Right lobe of liver (tissue), 6 donors: ENCODE results near the gene MBLAC2. TPM values are rescaled to one million over a fixed set of nuclear protein-coding genes. Genes with fewer than 3 reads are reported as not detected.

ENCODE experiments used
- ATAC-seq, 4 donors: fragments of 200-7000 bp; cut with Tn5 transposase; one replicate each; pipeline ENCODE4 v1.9.1; 2020; ENCODE audit warnings: mild to moderate bottlenecking in 4 of 4, moderate library complexity in 4 of 4
- DNase-seq, 3 donors: peaks; one replicate each; pipeline ENCODE4 v3.0.0-alpha.2; 2020
- H3K27ac ChIP-seq, 3 donors: fragments of 200-600 bp; one replicate each; pipeline ENCODE4 v1.8.0; 2022
- H3K27me3 ChIP-seq, 2 donors: fragments of 200-600 bp; one replicate each; pipeline ENCODE4 v1.8.0; 2022
- H3K36me3 ChIP-seq, 4 donors: fragments of 200-600 bp; sonication (generic) in 1 of 4; one replicate each; pipeline versions ENCODE4 v1.5.1 to v1.8.0; 2017 to 2022; ENCODE audit warnings: control low read depth in 1 of 4
- H3K4me1 ChIP-seq, 4 donors: fragments of 200-600 bp; sonication (generic) in 1 of 4; one replicate each; pipeline versions ENCODE4 v1.5.1 to v1.8.0; 2017 to 2022; ENCODE audit warnings: control low read depth in 1 of 4
- H3K4me3 ChIP-seq, 3 donors: fragments of 200-600 bp; one replicate each; pipeline ENCODE4 v1.8.0; 2022
- H3K9me3 ChIP-seq, 4 donors: fragments of 200-600 bp; sonication (generic) in 1 of 4; one replicate each; pipeline versions ENCODE4 v1.5.1 to v1.8.0; 2017 to 2022; ENCODE audit warnings: control low read depth in 1 of 4
- CTCF ChIP-seq, 4 donors: fragments of 200-600 bp in 3 of 4; fragments of 450-650 bp in 1 of 4; IDR thresholded peaks; one replicate each; pipeline versions ENCODE4 v1.5.1 to v1.8.0; 2016 to 2022; ENCODE audit warnings: antibody characterized with exemption in 4 of 4, mild to moderate bottlenecking in 2 of 4
- POLR2A ChIP-seq: fragments of 450-650 bp; IDR thresholded peaks from one replicate; pipeline ENCODE4 v1.6.1; 2017; ENCODE audit warnings: antibody characterized with exemption, mild to moderate bottlenecking
- WGBS: methylation state at CpG from one replicate; pipeline ENCODE4 v1.1.6; 2018; ENCODE audit warnings: low coverage, low lambda C conversion rate; ENCODE audit not compliant: insufficient coverage; ENCODE audit errors: missing lambda C conversion rate; 5-methylcytosine and 5-hydroxymethylcytosine counted together
- intact Hi-C, 2 donors: fragments of 100-400 bp; cut with DNase I; formaldehyde crosslinking; loops; one replicate each; pipeline versions ENCODE4 v1.11.2 to v1.14.1; 2022
- total RNA-seq, 6 experiments: library from RNA; depleted of rRNA in 2 of 6; stranded (reverse); fragments of >200 nt in 2 of 6; fragmentation: NEBNext Ultra II Directional in 3 of 6; extraction: Animal tissue kit (Norgen Biotek cat#: 25700) in 3 of 6; gene quantifications; one replicate each; pipeline versions ENCODE4 v1.1.0 to v1.2.4, GENCODE V29; 2016 to 2023
- donor health status: DM: no; HTN: yes; CAD: no.
- donor health status: DM: no; HTN: no; CAD: no.
- donor health status: DM: no; HTN: no; CAD: no.
- donor health status: DM: no; HTN: yes; CAD: no.
- donor health status: DM: no; HTN: yes; CAD: no.

The MBLAC2 gene
- total RNA-seq, 6 experiments from 2014 or later, result 2.3 to 5.3 (median 3.9) TPM

- H3K36me3 ChIP-seq, result no peaks in the 10 kb centered on the region
- no peak overlapping the region for H3K4me3 ChIP-seq
- no peak for TF ChIP-seq CTCF (IDR thresholded peaks at IDR 0.05)
- TF ChIP-seq POLR2A, result no peak
- no peak overlapping the region for H3K27ac ChIP-seq
- DNase-seq, result no peak
- no peaks in the 10 kb centered on the region for H3K27me3 ChIP-seq
- no peaks in the 10 kb centered on the region for H3K9me3 ChIP-seq
- WGBS, result 50% methylated on average over 1 of the region's 1 CpG
- H3K4me1 ChIP-seq, result no peaks in the 10 kb centered on the region
- intact Hi-C loops, result no loop called here
- ATAC-seq, result peak in 1 of 4 donors; percentile 44
Observed at GRCh38 chr5:90510438-90510837, 35.9 kb upstream of the MBLAC2 start.

- Histone ChIP-seq H3K36me3 (no peaks in the 10 kb centered on the region), H3K4me1 (no peaks in the 10 kb centered on the region), H3K27ac (no peak overlapping the region), H3K9me3 (no peaks in the 10 kb centered on the region), H3K27me3 (no peaks in the 10 kb centered on the region), H3K4me3 (no peak overlapping the region)
- TF ChIP-seq CTCF (IDR thresholded peaks at IDR 0.05) (no peak), POLR2A (no peak)
- ATAC-seq (no peak), DNase-seq (no peak)
- intact Hi-C loops, result no loop called here
Observed at GRCh38 chr5:90506221-90506620, 31.6 kb upstream of the MBLAC2 start.

GRCh38 chr5:90504743-90505142 lies 30.2 kb upstream of the MBLAC2 start:
- Histone ChIP-seq H3K36me3 (no peaks in the 10 kb centered on the region), H3K4me3 (no peak overlapping the region), H3K4me1 (no peaks in the 10 kb centered on the region), H3K27me3 (no peaks in the 10 kb centered on the region), H3K27ac (no peak overlapping the region), H3K9me3 (no peaks in the 10 kb centered on the region)
- 80% methylated on average over 2 of the region's 2 CpGs for WGBS
- DNase-seq, result no peak
- intact Hi-C loops, result no loop called here
- TF ChIP-seq CTCF (IDR thresholded peaks at IDR 0.05), result no peak
- TF ChIP-seq POLR2A, result no peak
- no peak for ATAC-seq

- TF ChIP-seq CTCF (IDR thresholded peaks at IDR 0.05), result no peak
- no peak for TF ChIP-seq POLR2A
Observed at GRCh38 chr5:90503596-90503995, 29.0 kb upstream of the MBLAC2 start.

DNA sequence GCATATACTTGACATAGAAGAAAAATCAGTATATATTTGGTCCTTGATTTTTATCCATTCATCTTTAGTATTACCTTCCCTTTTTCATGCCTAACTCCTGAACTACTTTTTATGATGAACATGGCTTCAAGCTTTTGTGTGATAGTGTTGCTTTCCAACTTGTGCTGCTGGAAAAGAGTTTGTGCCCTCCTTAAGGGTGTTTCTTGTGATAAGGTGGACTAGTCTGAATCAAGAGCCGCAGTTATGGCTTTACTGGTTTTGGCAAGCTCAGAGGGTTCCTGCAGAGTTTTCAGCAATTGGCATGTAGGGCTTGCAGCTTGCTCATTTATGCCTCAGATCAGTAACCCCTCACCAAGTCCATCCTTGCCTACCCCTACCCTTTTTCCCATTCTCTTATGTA lies 20.6 kb upstream of the MBLAC2 start:
- Histone ChIP-seq H3K36me3 (no peaks in the 10 kb centered on the region), H3K27me3 (no peaks in the 10 kb centered on the region), H3K4me1 (no peaks in the 10 kb centered on the region), H3K27ac (no peak overlapping the region), H3K9me3 (no peaks in the 10 kb centered on the region), H3K4me3 (no peak overlapping the region)
- ATAC-seq (no peak), DNase-seq (no peak)
- TF ChIP-seq POLR2A (no peak), CTCF (IDR thresholded peaks at IDR 0.05) (no peak)
- WGBS, result no CpG with 5 or more reads among the region's 1 CpG
- intact Hi-C loops, result no loop called here

More at GRCh38 chr5:90503596-90503995, 29.0 kb upstream of the MBLAC2 start:
- WGBS, result 58% methylated on average over 1 of the region's 1 CpG
- Histone ChIP-seq H3K4me1 (no peaks in the 10 kb centered on the region), H3K36me3 (no peaks in the 10 kb centered on the region), H3K27ac (no peak overlapping the region), H3K4me3 (no peak overlapping the region), H3K9me3 (no peaks in the 10 kb centered on the region), H3K27me3 (no peaks in the 10 kb centered on the region)
- intact Hi-C loops, result no loop called here
- ATAC-seq (no peak), DNase-seq (no peak)
